ENCODE data around the gene MTMR1.

Gene MTMR1

GRCh38 chrX:150790021-150790420 lies 96.8 kb downstream of the MTMR1 start:
- no peak for DNase-seq (ENCODE audit: low spot score)

GRCh38 chrX:150792949-150793527 lies 99.8 kb downstream of the MTMR1 start:
- peak; percentile 1 for DNase-seq (ENCODE audit: low spot score)

- no peak for DNase-seq (ENCODE audit: low spot score)
Measured at GRCh38 chrX:150805736-150806135, 112.5 kb downstream of the MTMR1 start.

- no peak for DNase-seq (ENCODE audit: low spot score)
Measured at GRCh38 chrX:150806827-150807226, 113.6 kb downstream of the MTMR1 start.

- no peak for DNase-seq (ENCODE audit: low spot score)
Measured at GRCh38 chrX:150813922-150814321, 120.7 kb downstream of the MTMR1 start.

Measured in hematopoietic multipotent progenitor cell treated with erythropoietin and hydrocortisone succinate and interleukin-3 and kit ligand, for 15 days (in vitro differentiated cells).